ENCODE results near the gene SLC24A3. TPM values are rescaled to one million over a fixed set of nuclear protein-coding genes. Genes with fewer than 3 reads are reported as not detected.
"Not testable (repeated sequence)": the region's sequence is repeated elsewhere in the genome, so short reads cannot be mapped to it uniquely, and the experiment has no call there.

Gene SLC24A3
- total RNA-seq, 1 experiment from 2014 or later = 9.6 TPM

- peak; percentile 67 for DNase-seq (ENCODE audit: low read depth)
Observed at GRCh38 chr20:19628570-19629134, 416.2 kb downstream of the SLC24A3 start.

GRCh38 chr20:19631410-19631809, 419.0 kb downstream of the SLC24A3 start:
- peak; percentile 42 for DNase-seq (ENCODE audit: low read depth)

GRCh38 chr20:19633985-19634384, 421.5 kb downstream of the SLC24A3 start:
- peak; percentile 66 for DNase-seq (ENCODE audit: low read depth)

- not testable (repeated sequence) for DNase-seq (ENCODE audit: low read depth)
Observed at GRCh38 chr20:19639471-19640045, 427.1 kb downstream of the SLC24A3 start.

- DNase-seq (ENCODE audit: low read depth) = no peak
Observed at GRCh38 chr20:19642860-19643259, 430.4 kb downstream of the SLC24A3 start.

- no peak for DNase-seq (ENCODE audit: low read depth)
Observed at GRCh38 chr20:19644085-19644484, 431.6 kb downstream of the SLC24A3 start.

GRCh38 chr20:19646963-19647362, 434.5 kb downstream of the SLC24A3 start:
- no peak for DNase-seq (ENCODE audit: low read depth)

GRCh38 chr20:19648024-19648423, 435.6 kb downstream of the SLC24A3 start:
- DNase-seq (ENCODE audit: low read depth) = no peak

- peak; percentile 40 for DNase-seq (ENCODE audit: low read depth)
Observed at GRCh38 chr20:19649041-19649440, 436.6 kb downstream of the SLC24A3 start.

GRCh38 chr20:19652591-19653026, 440.2 kb downstream of the SLC24A3 start:
- no peak for DNase-seq (ENCODE audit: low read depth)

GRCh38 chr20:19653327-19653726, 440.9 kb downstream of the SLC24A3 start:
- DNase-seq (ENCODE audit: low read depth) = no peak

- DNase-seq (ENCODE audit: low read depth) = peak; percentile 62
Observed at GRCh38 chr20:19654921-19655320, 442.5 kb downstream of the SLC24A3 start.

GRCh38 chr20:19658137-19658536, 445.7 kb downstream of the SLC24A3 start:
- DNase-seq (ENCODE audit: low read depth) = peak; percentile 67

- DNase-seq (ENCODE audit: low read depth) = peak; percentile 57
Observed at GRCh38 chr20:19659448-19659847, 447.0 kb downstream of the SLC24A3 start.

- peak; percentile 46 for DNase-seq (ENCODE audit: low read depth)
Observed at GRCh38 chr20:19660808-19661378, 448.5 kb downstream of the SLC24A3 start.

GRCh38 chr20:19661717-19662636, 449.5 kb downstream of the SLC24A3 start:
- DNase-seq (ENCODE audit: low read depth) = peak; percentile 77

GRCh38 chr20:19662637-19662995, 450.2 kb downstream of the SLC24A3 start:
- no peak for DNase-seq (ENCODE audit: low read depth)

- no peak for DNase-seq (ENCODE audit: low read depth)
Observed at GRCh38 chr20:19668418-19668817, 456.0 kb downstream of the SLC24A3 start.

- DNase-seq (ENCODE audit: low read depth) = no peak
Observed at GRCh38 chr20:19670829-19671228, 458.4 kb downstream of the SLC24A3 start.

- no peak for DNase-seq (ENCODE audit: low read depth)
Observed at GRCh38 chr20:19671374-19671773, 458.9 kb downstream of the SLC24A3 start.

GRCh38 chr20:19672498-19672897, 460.1 kb downstream of the SLC24A3 start:
- DNase-seq (ENCODE audit: low read depth) = no peak

GRCh38 chr20:19673575-19673974, 461.1 kb downstream of the SLC24A3 start:
- DNase-seq (ENCODE audit: low read depth) = peak; percentile 69
